ENCODE data around the gene RHOF. TPM values are rescaled to one million over a fixed set of nuclear protein-coding genes. Genes with fewer than 3 reads are reported as not detected.

RHOF gene
- total RNA-seq, 3 donors from 2014 or later = 5.8 to 13.1 (median 12.0) TPM

GRCh38 chr12:121780429-121780828 lies 13.1 kb downstream of the RHOF start:
- Histone ChIP-seq H3K27me3 (no peaks in the 10 kb centered on the region), H3K4me3 (no peak overlapping the region), H3K36me3 (no peaks in the 10 kb centered on the region), H3K27ac (no peak overlapping the region), H3K4me1 (no peaks in the 10 kb centered on the region), H3K9me3 (no peaks in the 10 kb centered on the region)
- TF ChIP-seq POLR2A (IDR thresholded peaks at IDR 0.05) (no peak), POLR2AphosphoS5 (IDR thresholded peaks at IDR 0.05) (no peak), CTCF (IDR thresholded peaks at IDR 0.05) (no peak)
- DNase-seq (ENCODE audit: low spot score in 2 of 2) = no peak
- intact Hi-C loops (cut with DNase I; ENCODE audit: low total_unique reads) = no loop called here

GRCh38 chr12:121779422-121779895 lies 14.0 kb downstream of the RHOF start:
- Histone ChIP-seq H3K27me3 (no peaks in the 10 kb centered on the region), H3K36me3 (no peaks in the 10 kb centered on the region), H3K27ac (no peak overlapping the region), H3K4me3 (no peak overlapping the region), H3K4me1 (no peaks in the 10 kb centered on the region), H3K9me3 (no peaks in the 10 kb centered on the region)
- TF ChIP-seq CTCF (IDR thresholded peaks at IDR 0.05) (no peak), POLR2A (IDR thresholded peaks at IDR 0.05) (no peak)
- DNase-seq (ENCODE audit: low spot score in 2 of 2) = no peak
- intact Hi-C loops (cut with DNase I; ENCODE audit: low total_unique reads) = loop anchor here (10.0 kb wide), 1 partner anchor 75 kb away; no protein-coding TSS in a partner anchor

- Histone ChIP-seq H3K27me3 (no peaks in the 10 kb centered on the region), H3K9me3 (no peaks in the 10 kb centered on the region), H3K36me3 (no peaks in the 10 kb centered on the region), H3K27ac (no peak overlapping the region), H3K4me3 (no peak overlapping the region), H3K4me1 (no peaks in the 10 kb centered on the region)
- no peak for DNase-seq (ENCODE audit: low spot score in 2 of 2)
- intact Hi-C loops (cut with DNase I; ENCODE audit: low total_unique reads) = loop anchor here (10.0 kb wide), 1 partner anchor 74 kb away; no protein-coding TSS in a partner anchor
- no peak for TF ChIP-seq POLR2A (IDR thresholded peaks at IDR 0.05)
- TF ChIP-seq CTCF (IDR thresholded peaks at IDR 0.05) = no peak
- TF ChIP-seq POLR2AphosphoS5 (IDR thresholded peaks at IDR 0.05) = no peak
Observed at GRCh38 chr12:121778567-121779421, 14.7 kb downstream of the RHOF start.

- Histone ChIP-seq H3K27ac (no peak overlapping the region), H3K36me3 (no peaks in the 10 kb centered on the region), H3K9me3 (no peaks in the 10 kb centered on the region), H3K4me1 (no peaks in the 10 kb centered on the region), H3K27me3 (no peaks in the 10 kb centered on the region), H3K4me3 (no peak overlapping the region)
- TF ChIP-seq POLR2A (IDR thresholded peaks at IDR 0.05) (no peak), CTCF (IDR thresholded peaks at IDR 0.05) (peak in 2 of 3 donors; percentile 79 to 80)
- DNase-seq (ENCODE audit: low spot score in 2 of 2) = peak in 1 of 2 donors; percentile 75
- intact Hi-C loops (cut with DNase I; ENCODE audit: low total_unique reads) = loop anchor here (10.0 kb wide), 1 partner anchor 72 kb away; no protein-coding TSS in a partner anchor
Observed at GRCh38 chr12:121776190-121777098, 17.0 kb downstream of the RHOF start.

All from breast epithelium (tissue), 4 donors.